HG03460 (cell line): ENCODE results near the gene TBPL1.
"Not testable (repeated sequence)": the region's sequence is repeated elsewhere in the genome, so short reads cannot be mapped to it uniquely, and the experiment has no call there.

Experiments used
- ATAC-seq: cut with Tn5 transposase; IDR thresholded peaks from one replicate; pipeline ENCODE4 v1.9.1; 2021; ENCODE audit not compliant: unreplicated experiment

TBPL1 gene

DNA sequence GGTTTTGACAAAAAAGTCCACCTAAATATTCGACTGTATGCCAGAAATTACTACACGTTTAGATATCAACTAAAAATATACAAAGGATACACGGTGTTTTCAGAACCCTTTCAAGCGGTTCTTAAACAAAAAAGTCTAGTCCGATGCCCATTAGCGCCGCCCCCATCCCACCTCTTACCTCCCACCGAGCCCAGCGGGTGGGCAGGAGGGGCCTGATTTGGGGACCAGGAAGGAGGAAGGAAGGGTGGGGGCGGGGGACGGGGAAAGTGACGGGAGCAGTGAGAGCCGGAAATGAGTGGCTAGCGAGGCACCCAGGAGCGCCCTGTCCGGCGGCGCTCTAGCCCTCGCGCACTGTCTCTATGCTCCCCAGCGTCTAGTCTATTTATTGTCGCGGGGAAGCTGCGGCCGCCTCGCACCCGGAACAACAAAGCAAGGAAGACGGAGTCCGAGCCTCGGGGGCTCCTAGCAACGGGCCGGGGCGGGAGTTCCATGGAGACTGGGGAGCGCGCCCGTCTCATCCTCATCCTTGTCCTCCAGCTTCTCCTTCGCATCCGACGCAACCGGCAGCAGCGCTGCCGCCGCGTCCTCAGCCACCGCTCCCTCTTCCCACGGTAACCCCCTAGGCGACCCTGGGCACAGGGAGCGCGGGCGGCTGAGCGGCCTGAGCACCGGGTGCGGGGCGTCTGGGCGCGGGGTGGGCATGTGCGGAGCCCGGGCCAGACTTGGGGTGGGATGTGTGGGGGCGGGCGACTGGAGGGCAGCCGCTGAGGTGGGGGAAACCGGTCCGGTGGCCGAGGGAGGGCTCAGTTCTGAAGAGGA lies at the start of gene TBPL1:
Gene TBPL1 (plus strand): TSS at position 410 of the 819 bp plus-strand sequence. CDS start 26,902 bp downstream, outside the sequence.
- ATAC-seq: peak; percentile 83

DNA sequence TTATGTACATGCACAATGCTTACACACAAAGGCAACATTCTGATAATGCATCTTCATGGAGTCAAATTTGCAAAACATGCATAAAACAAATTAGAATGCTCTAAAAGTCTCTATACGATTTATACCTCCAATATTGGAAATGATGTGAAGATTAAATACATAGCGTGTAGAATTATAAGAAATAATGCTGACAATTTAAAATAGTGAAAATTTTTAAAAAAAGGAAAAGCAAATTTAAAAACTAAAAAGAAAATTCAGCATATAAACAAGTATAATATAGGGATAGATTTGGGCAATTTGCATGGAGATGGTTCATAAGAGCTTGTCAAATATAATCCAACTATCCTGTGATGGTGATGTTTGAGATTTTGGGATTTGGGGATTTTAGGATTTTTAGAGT lies 49.2 kb upstream of the TBPL1 start:
- no peak for ATAC-seq

DNA sequence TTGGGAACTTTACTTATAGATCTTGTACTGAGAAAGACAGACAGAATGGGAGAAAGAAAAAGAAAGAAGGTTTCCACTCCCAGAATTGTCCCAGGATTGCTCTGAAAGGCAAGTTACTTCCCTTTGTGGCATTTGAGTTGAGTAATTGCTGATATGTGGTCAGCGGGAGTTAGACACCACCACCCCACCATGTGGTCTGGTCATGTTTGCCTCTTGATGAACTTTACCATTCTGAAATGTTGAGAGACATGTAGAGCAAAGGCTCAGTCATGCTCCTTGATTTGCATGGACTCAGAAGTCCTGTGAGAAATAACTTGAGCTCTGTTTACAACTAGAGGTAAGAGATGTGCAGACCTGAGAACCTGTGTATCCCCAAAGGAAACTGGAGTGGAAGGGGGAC lies 47.0 kb upstream of the TBPL1 start:
- ATAC-seq: no peak

DNA sequence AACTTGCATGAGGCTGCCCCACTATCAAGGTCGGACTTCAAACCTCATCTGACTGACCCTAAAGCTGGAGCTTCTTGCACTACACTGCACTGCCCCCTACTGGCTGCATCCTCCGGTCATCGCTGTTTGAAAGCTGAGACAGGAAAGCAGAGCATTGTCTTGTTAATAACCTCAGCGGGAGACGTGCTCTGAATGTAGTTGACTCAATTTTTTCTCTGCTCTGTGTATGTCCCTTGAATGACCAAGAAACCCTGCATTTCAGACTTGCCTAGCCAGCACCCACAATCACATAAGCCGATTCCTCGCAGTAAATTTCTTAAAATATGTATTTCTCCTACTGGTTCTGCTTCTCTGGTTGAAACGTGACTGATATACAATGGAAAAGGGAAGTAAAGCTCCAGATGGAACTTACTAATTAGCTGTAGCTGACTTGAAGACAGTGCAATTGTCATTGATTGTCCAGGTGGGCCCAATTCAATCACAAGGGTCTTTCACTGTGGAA lies 36.3 kb upstream of the TBPL1 start:
- peak; percentile 74 for ATAC-seq

DNA sequence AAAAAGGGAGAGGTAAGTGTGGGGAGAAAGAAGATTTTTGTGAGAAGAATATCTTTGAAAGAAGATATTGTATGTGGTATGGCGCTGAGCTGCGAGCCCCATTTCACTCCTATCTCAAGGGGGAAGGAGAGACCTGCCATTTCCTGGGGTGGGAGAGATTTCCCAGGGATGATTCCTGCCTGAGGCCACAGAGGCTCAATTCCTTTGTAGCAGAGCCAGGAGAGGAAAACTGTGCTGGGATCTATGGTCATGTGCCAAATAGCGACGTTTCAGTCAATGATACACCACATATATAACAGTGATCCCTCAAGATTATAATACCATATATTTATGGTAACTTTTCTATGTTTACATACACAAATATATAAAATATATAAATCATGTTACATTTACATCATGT lies 35.2 kb upstream of the TBPL1 start:
- no peak for ATAC-seq

DNA sequence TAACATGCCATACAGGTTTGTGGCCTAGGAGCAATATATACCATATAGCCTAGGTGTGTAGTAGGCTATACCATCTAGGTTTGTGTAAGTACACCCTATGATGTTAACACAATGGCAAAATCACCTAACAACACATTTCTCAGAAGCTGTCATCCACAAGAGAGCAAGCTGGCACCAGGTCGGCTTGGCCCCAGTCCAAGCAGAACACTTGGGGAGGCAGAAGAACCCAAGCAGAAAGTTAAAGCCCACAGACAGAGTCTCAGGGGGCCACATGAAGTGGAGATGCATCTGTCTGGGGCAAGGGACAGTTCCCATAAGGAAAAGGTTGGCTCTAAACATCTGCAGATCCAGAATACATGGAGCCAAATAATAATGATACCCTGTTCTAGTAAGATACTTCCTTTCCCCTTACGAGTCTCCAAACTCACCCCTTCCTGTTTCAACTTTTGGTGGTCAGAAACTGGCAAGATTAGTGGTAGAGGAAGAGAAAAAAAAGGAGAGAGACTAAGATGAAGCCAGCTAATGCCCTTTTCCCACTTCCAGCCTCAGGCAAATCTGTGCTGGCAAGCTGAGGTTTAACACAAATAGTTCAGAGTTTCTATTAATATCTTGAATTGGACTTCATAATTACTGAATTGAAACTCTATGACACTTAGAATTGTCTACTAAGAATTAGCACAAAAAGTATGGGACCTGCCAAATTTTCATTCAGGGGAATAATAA lies 34.7 kb upstream of the TBPL1 start:
- ATAC-seq: no peak

- no peak for ATAC-seq
Observed at GRCh38 chr6:133919362-133919761, 33.7 kb upstream of the TBPL1 start.

DNA sequence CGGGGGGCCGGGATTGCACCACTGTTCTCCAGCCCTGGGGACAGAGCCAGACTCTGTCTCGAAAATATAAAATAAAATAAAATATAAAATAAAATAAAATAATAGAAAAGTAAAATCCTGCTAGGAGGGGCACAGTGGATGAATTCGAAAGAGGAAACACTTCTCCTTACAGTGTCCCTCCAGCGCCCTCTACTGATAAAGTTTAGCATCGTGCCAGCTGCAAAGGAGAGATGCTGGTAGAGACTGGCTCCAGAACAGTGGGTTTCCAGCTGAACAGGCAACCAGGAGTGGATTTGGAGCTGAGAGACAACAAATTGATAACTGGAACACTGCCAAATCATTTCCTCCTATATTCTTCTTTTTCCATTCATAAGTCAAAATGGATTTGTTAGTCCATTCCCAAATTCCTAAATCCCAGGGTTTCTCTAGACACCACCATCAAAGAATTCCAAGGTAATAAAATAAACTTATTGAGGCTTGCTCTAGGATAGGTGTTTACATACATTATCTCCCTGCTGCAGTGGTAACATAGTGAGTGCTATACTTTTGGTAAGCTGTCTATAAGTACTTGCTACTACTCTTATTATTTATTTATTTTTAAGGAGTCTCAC lies 31.7 kb upstream of the TBPL1 start:
- peak; percentile 61 for ATAC-seq

DNA sequence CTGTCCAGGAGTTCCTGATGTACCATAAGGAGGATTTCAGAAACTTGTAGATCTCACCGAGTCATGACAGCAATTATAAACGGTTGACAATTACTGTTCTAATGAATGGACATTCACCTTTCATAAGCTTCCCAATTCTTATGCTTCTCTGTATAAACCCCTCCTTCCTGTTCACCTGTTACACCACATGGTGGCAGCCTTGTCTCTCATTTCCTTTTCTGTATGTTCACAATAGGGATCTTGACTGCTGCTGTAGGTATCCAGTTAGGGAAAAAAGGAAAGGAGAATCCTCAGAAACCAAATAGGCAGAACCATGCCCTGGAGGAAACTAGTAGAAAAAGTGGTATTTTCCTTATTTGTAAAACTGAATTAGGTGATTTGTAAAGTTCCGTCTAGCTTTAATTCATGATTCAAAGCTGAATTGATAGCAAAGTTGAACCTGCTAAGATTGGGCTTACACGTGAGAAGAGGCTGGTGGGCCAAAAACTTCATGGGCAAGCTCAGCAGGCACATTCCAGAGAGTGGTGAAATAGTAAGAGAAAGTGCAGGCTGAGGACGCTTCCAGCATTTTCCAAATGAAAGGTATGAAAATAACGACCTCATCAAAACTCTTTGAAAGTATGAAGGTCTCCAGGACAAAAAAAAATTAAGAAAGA lies 29.0 kb upstream of the TBPL1 start:
- ATAC-seq: peak; percentile 77

DNA sequence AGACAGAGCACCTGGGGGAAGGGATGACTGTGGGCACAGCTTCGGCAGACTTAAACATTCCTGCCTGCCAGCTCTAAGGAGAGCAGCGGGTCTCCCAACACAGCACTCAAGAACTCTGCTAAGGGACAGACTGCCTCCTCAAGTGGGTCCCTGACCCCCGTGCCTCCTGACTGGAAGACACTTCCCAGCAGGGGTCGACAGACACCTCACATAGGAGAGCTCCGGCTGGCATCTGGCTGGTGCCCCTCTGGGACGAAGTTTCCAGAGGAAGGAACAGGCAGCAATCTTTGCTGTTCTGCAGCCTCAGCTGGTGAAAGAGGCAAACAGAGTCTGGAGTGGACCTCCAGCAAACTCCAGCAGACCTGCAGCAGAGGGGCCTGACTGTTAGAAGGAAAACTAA lies 21.8 kb upstream of the TBPL1 start:
- ATAC-seq: not testable (repeated sequence)

DNA sequence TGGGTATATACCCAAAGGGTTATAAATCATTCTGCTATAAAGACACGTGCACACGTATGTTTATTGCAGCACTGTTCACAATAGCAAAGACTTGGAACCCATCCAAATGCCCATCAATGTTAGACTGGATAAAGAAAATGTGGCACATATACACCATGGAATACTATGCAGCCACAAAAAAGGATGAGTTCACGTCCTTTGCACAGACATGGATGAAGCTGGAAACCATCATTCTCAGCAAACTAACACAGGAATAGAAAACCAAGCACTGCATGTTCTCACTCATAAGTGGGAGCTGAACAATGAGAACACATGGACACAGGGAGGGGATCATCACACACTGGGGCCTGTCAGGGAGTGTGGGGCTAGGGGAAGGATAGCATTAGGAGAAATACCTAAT lies 16.7 kb upstream of the TBPL1 start:
- not testable (repeated sequence) for ATAC-seq

DNA sequence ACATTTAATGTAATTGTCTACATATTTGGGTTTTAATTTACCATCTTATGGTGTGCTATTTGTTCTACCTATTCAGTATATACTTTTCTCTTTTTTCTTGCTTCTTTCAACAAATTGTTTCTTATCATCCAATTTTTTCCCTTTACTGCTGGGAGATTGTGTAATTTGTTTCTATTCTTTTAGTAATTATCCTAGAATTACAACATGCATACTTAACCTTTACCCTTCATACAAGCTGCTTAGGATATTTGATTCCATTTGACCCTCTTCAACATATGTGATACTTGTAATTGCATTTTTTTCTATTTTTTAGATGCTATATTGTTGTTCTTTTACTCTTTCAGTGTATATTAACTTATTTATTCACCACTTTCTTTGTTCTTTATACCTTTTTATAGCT lies 15.1 kb upstream of the TBPL1 start:
- ATAC-seq: no peak

DNA sequence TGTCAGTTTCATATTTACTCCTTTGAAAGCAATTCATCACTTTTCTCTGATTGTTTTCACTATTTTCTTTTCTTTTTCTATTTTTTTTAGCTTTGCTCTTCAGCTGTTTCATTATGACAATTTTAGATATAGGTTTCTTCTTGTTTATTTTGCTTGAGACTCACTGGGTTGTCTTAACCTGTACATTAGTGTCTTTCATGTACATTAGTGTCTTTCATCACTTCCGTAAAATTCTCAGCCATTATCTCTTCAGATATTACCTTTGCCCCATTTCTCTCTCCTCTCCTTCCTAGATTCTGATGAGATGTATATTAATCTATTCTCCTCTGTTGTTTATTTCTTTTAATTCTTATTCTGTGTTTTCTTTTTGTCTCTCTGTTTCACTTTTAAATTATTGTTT lies 14.5 kb upstream of the TBPL1 start:
- ATAC-seq: no peak

DNA sequence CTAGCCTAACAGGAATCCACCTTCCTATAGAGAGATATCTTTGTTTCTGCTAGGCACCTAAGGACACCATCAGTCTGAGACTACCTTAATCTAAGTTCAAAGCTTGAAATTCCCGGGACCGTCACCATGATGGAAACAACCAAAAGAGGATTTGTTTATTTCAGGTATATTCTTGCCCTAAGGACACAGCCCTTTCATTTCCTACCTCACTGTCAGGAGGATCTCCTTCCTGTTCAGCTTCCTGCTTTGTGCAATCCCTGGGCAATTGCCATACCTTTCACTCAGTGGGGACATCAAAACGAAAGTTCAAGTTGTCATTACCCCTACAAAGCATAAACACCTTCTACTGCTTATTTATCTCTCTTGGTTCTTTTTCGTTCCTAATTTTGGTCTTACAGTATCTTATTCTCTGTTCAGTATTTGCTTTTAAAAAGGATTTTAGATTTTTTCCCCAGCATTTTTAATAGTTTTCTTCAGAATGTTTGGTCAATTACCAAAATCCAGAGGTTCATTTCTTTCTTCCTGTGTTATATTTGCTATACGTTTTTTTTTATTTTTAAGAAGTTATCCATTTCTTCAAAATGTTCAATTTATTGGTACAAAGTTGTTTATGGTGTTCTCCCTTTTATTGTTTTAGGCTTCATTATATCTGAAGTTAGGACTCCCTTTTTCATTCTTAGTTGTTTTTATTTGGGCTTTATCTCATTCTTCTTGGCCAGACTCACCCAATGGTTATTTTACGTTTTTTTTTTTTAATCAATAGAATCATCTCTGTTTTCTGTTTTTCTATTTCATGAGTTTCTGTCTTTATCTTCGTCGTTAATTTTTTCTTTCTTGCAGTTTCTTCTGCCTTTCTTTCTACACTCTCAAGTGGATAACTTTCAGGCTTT lies 13.0 kb upstream of the TBPL1 start:
- no peak for ATAC-seq

- ATAC-seq: no peak
Observed at GRCh38 chr6:133945158-133945557, 7.9 kb upstream of the TBPL1 start.

GRCh38 chr6:133947302-133947900 lies 5.6 kb upstream of the TBPL1 start:
- ATAC-seq: no peak

GRCh38 chr6:133948472-133948871 lies 4.6 kb upstream of the TBPL1 start:
- ATAC-seq: no peak

DNA sequence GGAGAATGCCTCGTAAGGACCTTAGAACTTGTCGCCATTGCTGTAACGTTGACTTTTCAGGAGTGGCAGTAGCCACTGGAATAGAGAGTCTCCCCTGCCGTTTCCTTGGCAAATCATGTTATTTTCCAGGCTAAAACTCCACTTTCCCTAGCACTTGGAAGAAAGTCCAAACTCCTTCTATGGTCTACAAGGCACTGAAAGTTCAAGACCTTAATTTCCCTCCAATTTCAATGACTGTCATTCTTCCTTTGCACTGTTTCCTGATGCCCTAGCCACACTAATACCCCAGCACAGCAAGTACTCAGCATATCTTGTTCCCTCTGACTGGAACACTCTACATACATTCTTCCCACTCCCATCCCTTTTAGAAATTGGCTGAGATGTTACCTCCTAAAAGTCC lies 1.8 kb upstream of the TBPL1 start:
- no peak for ATAC-seq

- ATAC-seq: peak; percentile 56
Observed at GRCh38 chr6:133951881-133952814, 876 bp upstream of the TBPL1 start.
